Measurements from ENCODE around the gene PDE4C.

DNA sequence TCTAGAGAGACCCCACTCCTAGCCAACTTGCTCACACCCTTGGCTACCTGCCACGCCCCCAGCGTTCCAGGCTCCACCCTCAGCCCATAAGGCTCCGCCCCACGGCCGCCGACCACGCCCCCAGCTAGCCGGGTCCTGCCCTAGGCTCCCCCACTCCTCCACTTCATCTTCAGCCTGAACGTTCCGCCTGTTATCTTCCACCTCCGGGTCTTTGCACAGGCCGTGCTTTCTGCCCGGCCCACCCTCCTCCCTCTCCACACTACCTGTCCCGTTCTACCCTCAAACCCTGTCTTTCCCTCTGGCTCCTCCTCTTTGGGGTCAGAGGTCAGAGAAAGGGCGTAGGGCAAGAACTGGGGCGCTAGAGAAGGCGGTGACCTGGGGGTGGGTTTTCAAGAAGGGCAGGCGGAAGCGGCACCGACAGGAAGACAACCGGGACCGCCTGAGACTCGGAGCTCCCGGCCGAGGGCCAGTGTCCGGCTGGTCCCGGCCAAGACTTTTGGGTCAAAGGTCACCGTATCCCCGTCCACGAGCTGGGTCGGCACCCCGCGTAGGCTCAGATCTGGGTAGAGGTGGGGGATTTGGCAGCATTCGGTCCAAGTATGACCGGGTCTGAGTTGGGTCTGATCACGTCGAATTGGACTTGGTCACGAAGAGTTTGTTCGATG, 2.2 kb downstream of the PDE4C start:
- TF ChIP-seq, protein P1, sequence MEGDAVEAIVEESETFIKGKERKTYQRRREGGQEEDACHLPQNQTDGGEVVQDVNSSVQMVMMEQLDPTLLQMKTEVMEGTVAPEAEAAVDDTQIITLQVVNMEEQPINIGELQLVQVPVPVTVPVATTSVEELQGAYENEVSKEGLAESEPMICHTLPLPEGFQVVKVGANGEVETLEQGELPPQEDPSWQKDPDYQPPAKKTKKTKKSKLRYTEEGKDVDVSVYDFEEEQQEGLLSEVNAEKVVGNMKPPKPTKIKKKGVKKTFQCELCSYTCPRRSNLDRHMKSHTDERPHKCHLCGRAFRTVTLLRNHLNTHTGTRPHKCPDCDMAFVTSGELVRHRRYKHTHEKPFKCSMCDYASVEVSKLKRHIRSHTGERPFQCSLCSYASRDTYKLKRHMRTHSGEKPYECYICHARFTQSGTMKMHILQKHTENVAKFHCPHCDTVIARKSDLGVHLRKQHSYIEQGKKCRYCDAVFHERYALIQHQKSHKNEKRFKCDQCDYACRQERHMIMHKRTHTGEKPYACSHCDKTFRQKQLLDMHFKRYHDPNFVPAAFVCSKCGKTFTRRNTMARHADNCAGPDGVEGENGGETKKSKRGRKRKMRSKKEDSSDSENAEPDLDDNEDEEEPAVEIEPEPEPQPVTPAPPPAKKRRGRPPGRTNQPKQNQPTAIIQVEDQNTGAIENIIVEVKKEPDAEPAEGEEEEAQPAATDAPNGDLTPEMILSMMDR (tag by site-specific recombination; IDR thresholded peaks at IDR 0.05): no peak
- TF ChIP-seq ZFP41 (tag by site-specific recombination; IDR thresholded peaks at IDR 0.05; ENCODE audit: borderline replicate concordance) (no peak), ZNF274 (IDR thresholded peaks at IDR 0.05; ENCODE audit: low read length) (no peak), ZNF274 (tag by site-specific recombination; IDR thresholded peaks at IDR 0.05; ENCODE audit: borderline replicate concordance) (no peak), MYNN (tag by site-specific recombination; IDR thresholded peaks at IDR 0.05; ENCODE audit: borderline replicate concordance) (no peak), ZBTB48 (tag by site-specific recombination; IDR thresholded peaks at IDR 0.05) (no peak), ZNF660 (tag by site-specific recombination; IDR thresholded peaks at IDR 0.05) (no peak), ZNF138 (tag by site-specific recombination; IDR thresholded peaks at IDR 0.05; ENCODE audit: borderline replicate concordance) (no peak)
- TF ChIP-seq, protein P2, sequence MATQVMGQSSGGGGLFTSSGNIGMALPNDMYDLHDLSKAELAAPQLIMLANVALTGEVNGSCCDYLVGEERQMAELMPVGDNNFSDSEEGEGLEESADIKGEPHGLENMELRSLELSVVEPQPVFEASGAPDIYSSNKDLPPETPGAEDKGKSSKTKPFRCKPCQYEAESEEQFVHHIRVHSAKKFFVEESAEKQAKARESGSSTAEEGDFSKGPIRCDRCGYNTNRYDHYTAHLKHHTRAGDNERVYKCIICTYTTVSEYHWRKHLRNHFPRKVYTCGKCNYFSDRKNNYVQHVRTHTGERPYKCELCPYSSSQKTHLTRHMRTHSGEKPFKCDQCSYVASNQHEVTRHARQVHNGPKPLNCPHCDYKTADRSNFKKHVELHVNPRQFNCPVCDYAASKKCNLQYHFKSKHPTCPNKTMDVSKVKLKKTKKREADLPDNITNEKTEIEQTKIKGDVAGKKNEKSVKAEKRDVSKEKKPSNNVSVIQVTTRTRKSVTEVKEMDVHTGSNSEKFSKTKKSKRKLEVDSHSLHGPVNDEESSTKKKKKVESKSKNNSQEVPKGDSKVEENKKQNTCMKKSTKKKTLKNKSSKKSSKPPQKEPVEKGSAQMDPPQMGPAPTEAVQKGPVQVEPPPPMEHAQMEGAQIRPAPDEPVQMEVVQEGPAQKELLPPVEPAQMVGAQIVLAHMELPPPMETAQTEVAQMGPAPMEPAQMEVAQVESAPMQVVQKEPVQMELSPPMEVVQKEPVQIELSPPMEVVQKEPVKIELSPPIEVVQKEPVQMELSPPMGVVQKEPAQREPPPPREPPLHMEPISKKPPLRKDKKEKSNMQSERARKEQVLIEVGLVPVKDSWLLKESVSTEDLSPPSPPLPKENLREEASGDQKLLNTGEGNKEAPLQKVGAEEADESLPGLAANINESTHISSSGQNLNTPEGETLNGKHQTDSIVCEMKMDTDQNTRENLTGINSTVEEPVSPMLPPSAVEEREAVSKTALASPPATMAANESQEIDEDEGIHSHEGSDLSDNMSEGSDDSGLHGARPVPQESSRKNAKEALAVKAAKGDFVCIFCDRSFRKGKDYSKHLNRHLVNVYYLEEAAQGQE (tag by site-specific recombination; IDR thresholded peaks at IDR 0.05): no peak

Measured in HEK293 (cell line).